OCI-LY1 (cell line): Measurements from ENCODE around the gene FANCC.

Experiments
- H2AFZ ChIP-seq: fragments of 200-600 bp; sonication (generic), shearing (Covaris generic); 2 replicates; pipeline ENCODE4 v1.6.0; 2014; ENCODE audit warnings: antibody characterized with exemption, mild to moderate bottlenecking, low read length
- H3F3A ChIP-seq: fragments of 200-600 bp; sonication (generic), shearing (Covaris generic); 2 replicates; pipeline ENCODE4 v1.6.0; 2014; ENCODE audit warnings: mild to moderate bottlenecking, antibody characterized with exemption, low read length, moderate library complexity; ENCODE audit not compliant: insufficient read depth
- H3K27ac ChIP-seq: fragments of 200-600 bp; sonication (generic); 2 replicates; pipeline ENCODE4 v1.5.1; 2014; ENCODE audit warnings: low read length, mixed run types, mild to moderate bottlenecking, low read depth; ENCODE audit not compliant: poor library complexity, severe bottlenecking
- H3K27me3 ChIP-seq: fragments of 200-600 bp; sonication (generic); 2 replicates; pipeline ENCODE4 v1.6.0; 2014; ENCODE audit warnings: antibody characterized with exemption, mild to moderate bottlenecking, low read length, moderate library complexity; ENCODE audit not compliant: insufficient read depth
- H3K36me3 ChIP-seq: fragments of 200-600 bp; sonication (generic); 2 replicates; pipeline ENCODE4 v1.6.1; 2014; ENCODE audit warnings: mild to moderate bottlenecking, antibody characterized with exemption, low read length, moderate library complexity, mixed read lengths; ENCODE audit not compliant: insufficient read depth
- H3K4me1 ChIP-seq: fragments of 200-600 bp; sonication (generic); 2 replicates; pipeline ENCODE4 v1.5.1; 2014; ENCODE audit warnings: mild to moderate bottlenecking, low read length, moderate library complexity; ENCODE audit not compliant: insufficient read depth, severe bottlenecking
- H3K4me2 ChIP-seq: fragments of 200-600 bp; sonication (generic), shearing (Covaris generic); 2 replicates; pipeline ENCODE4 v1.6.1; 2014; ENCODE audit warnings: low read length
- H3K4me3 ChIP-seq: fragments of 200-600 bp; sonication (generic); 2 replicates; pipeline ENCODE4 v1.5.1; 2014; ENCODE audit warnings: low read length, low read depth, mild to moderate bottlenecking, mixed read lengths; ENCODE audit not compliant: poor library complexity, severe bottlenecking
- H3K79me2 ChIP-seq: fragments of 200-600 bp; shearing (Covaris generic); 2 replicates; pipeline ENCODE4 v1.6.1; 2016; ENCODE audit warnings: mixed run types, low read length, mixed read lengths; ENCODE audit not compliant: insufficient read depth
- H3K9ac ChIP-seq: fragments of 200-600 bp; sonication (generic), shearing (Covaris generic); 2 replicates; pipeline ENCODE4 v1.6.1; 2014; ENCODE audit warnings: mild to moderate bottlenecking, low read length, mixed read lengths
- H3K9me2 ChIP-seq: fragments of 200-600 bp; sonication (generic), shearing (Covaris generic); 2 replicates; pipeline ENCODE4 v1.6.1; 2014; ENCODE audit warnings: low read depth, mild to moderate bottlenecking, low read length, mixed read lengths
- H3K9me3 ChIP-seq: fragments of 200-600 bp; shearing (Covaris generic); 2 replicates; pipeline ENCODE4 v1.6.1; 2014; ENCODE audit warnings: low read length, mixed read lengths
- H4K20me1 ChIP-seq: fragments of 200-600 bp; sonication (generic), shearing (Covaris generic); 2 replicates; pipeline ENCODE4 v1.6.0; 2016; ENCODE audit warnings: mild to moderate bottlenecking, low read length; ENCODE audit not compliant: insufficient read depth
- EZH2 ChIP-seq: fragments of 200-600 bp; sonication (generic), shearing (Covaris generic); IDR thresholded peaks from 2 replicates; pipeline ENCODE4 v1.8.0; 2017; ENCODE audit warnings: borderline replicate concordance, mixed run types, mild to moderate bottlenecking, antibody characterized with exemption, low read length, moderate library complexity, mixed read lengths
- TF ChIP-seq, protein P1 (sequence below): fragments of 200-600 bp; sonication (generic), shearing (Covaris generic); IDR thresholded peaks from 2 replicates; pipeline ENCODE4 v1.5.1; 2017; ENCODE audit warnings: mild to moderate bottlenecking, antibody characterized with exemption, low read length, moderate library complexity, mixed read lengths

Gene FANCC

DNA sequence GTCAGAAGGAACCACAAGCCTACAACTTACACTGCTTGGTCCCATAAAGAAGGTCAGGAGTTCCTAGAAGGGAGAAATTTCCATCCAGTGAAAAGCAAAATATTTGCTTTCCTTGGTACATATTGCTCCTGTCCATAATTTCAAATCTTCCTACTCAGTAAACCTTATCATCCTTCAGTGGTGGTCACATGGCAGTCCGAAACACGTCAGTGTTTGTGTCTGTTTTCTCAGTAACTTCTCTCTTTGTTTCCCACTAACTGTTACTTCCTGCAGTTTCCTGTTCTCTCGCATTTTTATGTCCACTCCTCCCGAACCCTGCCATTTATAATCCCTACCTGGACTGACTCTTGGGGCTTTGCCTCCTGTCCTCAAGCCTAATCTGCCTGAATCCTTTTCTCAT lies 129.1 kb downstream of the FANCC start:
- Histone ChIP-seq H3K9me3 (no peaks in the 10 kb centered on the region), H3K4me2 (no peak overlapping the region), H3K9me2 (no peaks in the 10 kb centered on the region), H3K27me3 (no peaks in the 10 kb centered on the region), H2AFZ (no peak overlapping the region), H3K4me1 (no peaks in the 10 kb centered on the region), H3K4me3 (no peak overlapping the region), H3K36me3 (no peaks in the 10 kb centered on the region), H3K27ac (no peak overlapping the region), H3K9ac (no peak overlapping the region), H4K20me1 (no peaks in the 10 kb centered on the region), H3F3A (no peaks in the 10 kb centered on the region), H3K79me2 (no peaks in the 10 kb centered on the region)
- TF ChIP-seq, protein P1, sequence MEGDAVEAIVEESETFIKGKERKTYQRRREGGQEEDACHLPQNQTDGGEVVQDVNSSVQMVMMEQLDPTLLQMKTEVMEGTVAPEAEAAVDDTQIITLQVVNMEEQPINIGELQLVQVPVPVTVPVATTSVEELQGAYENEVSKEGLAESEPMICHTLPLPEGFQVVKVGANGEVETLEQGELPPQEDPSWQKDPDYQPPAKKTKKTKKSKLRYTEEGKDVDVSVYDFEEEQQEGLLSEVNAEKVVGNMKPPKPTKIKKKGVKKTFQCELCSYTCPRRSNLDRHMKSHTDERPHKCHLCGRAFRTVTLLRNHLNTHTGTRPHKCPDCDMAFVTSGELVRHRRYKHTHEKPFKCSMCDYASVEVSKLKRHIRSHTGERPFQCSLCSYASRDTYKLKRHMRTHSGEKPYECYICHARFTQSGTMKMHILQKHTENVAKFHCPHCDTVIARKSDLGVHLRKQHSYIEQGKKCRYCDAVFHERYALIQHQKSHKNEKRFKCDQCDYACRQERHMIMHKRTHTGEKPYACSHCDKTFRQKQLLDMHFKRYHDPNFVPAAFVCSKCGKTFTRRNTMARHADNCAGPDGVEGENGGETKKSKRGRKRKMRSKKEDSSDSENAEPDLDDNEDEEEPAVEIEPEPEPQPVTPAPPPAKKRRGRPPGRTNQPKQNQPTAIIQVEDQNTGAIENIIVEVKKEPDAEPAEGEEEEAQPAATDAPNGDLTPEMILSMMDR: no peak
- TF ChIP-seq EZH2: no peak

DNA sequence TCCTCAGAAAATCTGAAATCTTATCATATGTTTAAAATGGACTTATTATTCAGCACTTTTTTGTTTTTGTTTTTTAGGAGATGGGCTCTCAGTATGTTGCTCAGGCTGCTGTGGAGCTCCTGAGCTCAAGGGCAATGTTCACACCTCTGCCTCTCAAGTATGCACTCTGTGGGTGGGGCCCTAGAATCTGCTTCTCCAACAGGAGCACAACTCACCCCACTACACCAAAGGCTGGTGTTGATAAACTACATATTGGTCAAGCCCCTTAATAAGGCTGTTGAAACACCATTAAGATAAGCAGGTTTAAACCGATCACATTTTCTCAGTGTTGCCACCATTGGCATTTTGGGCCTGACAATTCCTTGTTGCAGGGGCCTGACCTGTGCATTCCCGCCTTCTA lies 131.6 kb downstream of the FANCC start:
- Histone ChIP-seq H3K9me2 (no peaks in the 10 kb centered on the region), H3K4me2 (no peak overlapping the region), H2AFZ (no peak overlapping the region), H4K20me1 (no peaks in the 10 kb centered on the region), H3K9me3 (no peaks in the 10 kb centered on the region), H3K27me3 (no peaks in the 10 kb centered on the region), H3K79me2 (no peaks in the 10 kb centered on the region), H3K4me1 (no peaks in the 10 kb centered on the region), H3K9ac (no peak overlapping the region), H3K36me3 (no peaks in the 10 kb centered on the region), H3K4me3 (no peak overlapping the region), H3F3A (no peaks in the 10 kb centered on the region), H3K27ac (no peak overlapping the region)
- TF ChIP-seq, protein P1: no peak
- no peak for TF ChIP-seq EZH2

DNA sequence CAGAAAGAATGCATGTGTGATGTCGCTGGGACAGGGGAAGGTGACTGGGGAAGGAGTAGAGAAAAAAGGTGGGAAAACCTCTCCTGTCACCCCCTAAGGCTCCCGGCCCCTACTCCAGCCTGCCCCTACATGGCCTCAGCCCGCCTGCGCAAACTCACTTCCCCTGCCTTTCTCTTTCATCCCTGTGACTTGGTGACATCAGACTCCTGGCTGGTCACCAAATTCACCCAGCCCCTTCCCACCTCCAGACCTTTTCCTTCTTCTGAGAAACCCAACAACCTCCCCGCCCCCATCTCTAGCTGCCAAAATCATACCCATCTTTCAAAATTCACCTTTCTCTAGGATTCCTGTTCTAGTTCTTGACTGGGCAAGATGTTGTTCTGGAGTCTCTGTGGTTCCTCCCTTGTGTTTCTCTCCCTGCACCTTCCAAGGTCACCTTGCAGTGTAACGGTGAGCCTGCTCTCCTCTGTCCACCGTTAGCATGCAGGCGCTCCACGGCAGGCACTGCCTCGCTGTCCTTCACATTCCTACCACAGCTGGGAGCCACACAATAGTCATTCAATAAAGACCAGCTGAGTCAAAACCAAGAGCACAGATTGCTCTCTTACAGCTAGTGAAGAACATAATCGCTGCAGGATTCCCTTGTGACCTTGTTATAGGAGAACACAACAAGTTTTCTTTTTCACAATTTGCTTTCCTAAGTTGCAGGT lies 134.5 kb downstream of the FANCC start:
- Histone ChIP-seq H3K9ac (no peak overlapping the region), H3K27ac (no peak overlapping the region), H3K9me3 (no peaks in the 10 kb centered on the region), H2AFZ (no peak overlapping the region), H3F3A (no peaks in the 10 kb centered on the region), H3K9me2 (no peaks in the 10 kb centered on the region), H4K20me1 (no peaks in the 10 kb centered on the region), H3K27me3 (no peaks in the 10 kb centered on the region), H3K36me3 (no peaks in the 10 kb centered on the region), H3K79me2 (no peaks in the 10 kb centered on the region), H3K4me3 (no peak overlapping the region), H3K4me1 (no peaks in the 10 kb centered on the region), H3K4me2 (no peak overlapping the region)
- TF ChIP-seq EZH2: no peak
- TF ChIP-seq, protein P1: no peak
